Esophagus squamous epithelium (tissue), 5 donors: ENCODE results near the gene ARFRP1. TPM values are rescaled to one million over a fixed set of nuclear protein-coding genes. Genes with fewer than 3 reads are reported as not detected.

Experiments
- DNase-seq: peaks from one replicate; lab custom pipeline; 2025; lab: John Stamatoyannopoulos, UW
- H3K27ac ChIP-seq, 4 donors: fragments of 200-600 bp; sonication (generic); one replicate each; pipeline ENCODE4 v1.5.1; 2016 to 2019; ENCODE audit warnings: mild to moderate bottlenecking in 1 of 4
- H3K27me3 ChIP-seq, 4 donors: fragments of 200-600 bp; sonication (generic); 1 replicate in 3 of 4; 2 replicates in 1 of 4; pipeline versions ENCODE4 v1.5.1 to v1.6.0; 2017 to 2021; ENCODE audit warnings: antibody characterized with exemption in 1 of 4
- H3K36me3 ChIP-seq, 3 donors: fragments of 200-600 bp; sonication (generic); one replicate each; pipeline ENCODE4 v1.5.1; 2016 to 2019
- H3K4me1 ChIP-seq, 3 donors: fragments of 200-600 bp; sonication (generic); one replicate each; pipeline ENCODE4 v1.5.1; 2017 to 2019
- H3K4me3 ChIP-seq, 4 donors: fragments of 200-600 bp; sonication (generic); 1 replicate in 3 of 4; 2 replicates in 1 of 4; pipeline ENCODE4 v1.5.1; 2016 to 2019; ENCODE audit warnings: mild to moderate bottlenecking in 2 of 4, moderate library complexity in 1 of 4
- H3K9me3 ChIP-seq, 3 donors: fragments of 200-600 bp; sonication (generic); one replicate each; pipeline ENCODE4 v1.5.1; 2016 to 2019
- POLR2A ChIP-seq, 4 donors: fragments of 450-650 bp; IDR thresholded peaks; one replicate each; pipeline ENCODE4 v1.6.1; 2017; ENCODE audit warnings: antibody characterized with exemption in 4 of 4, mild to moderate bottlenecking in 4 of 4, moderate library complexity in 3 of 4
- WGBS, 2 donors: methylation state at CpG; one replicate each; pipeline ENCODE4 v1.1.5; 2018; 5-methylcytosine and 5-hydroxymethylcytosine counted together
- intact Hi-C: fragments of 100-400 bp; cut with DNase I; formaldehyde crosslinking; loops from one replicate; pipeline ENCODE4 v1.15.0; 2022
- total RNA-seq, 4 donors: library from RNA; depleted of rRNA; stranded (reverse); fragments of >200 nt; gene quantifications; one replicate each; pipeline ENCODE4 v1.1.0, GENCODE V29; 2016
- TF ChIP-seq, protein P1 (sequence below), 6 experiments: fragments of 450-650 bp in 4 of 6; fragments of 200-600 bp in 2 of 6; sonication (generic) in 2 of 6; IDR thresholded peaks; one replicate each; pipeline ENCODE4 v1.5.1; 2016 to 2019; ENCODE audit warnings: antibody characterized with exemption in 6 of 6, mild to moderate bottlenecking in 4 of 6, moderate library complexity in 4 of 6
- donor health status: DM: yes; HTN: yes; CAD: no.

ARFRP1 gene
- total RNA-seq, 4 donors from 2014 or later: 30.4 to 45.5 (median 37.0) TPM

- H3K27ac ChIP-seq: no peak overlapping the region
- H3K27me3 ChIP-seq: no peaks in the 10 kb centered on the region
- H3K4me3 ChIP-seq: no peak overlapping the region
- no peak for TF ChIP-seq POLR2A (IDR thresholded peaks at IDR 0.05)
- TF ChIP-seq, protein P1, sequence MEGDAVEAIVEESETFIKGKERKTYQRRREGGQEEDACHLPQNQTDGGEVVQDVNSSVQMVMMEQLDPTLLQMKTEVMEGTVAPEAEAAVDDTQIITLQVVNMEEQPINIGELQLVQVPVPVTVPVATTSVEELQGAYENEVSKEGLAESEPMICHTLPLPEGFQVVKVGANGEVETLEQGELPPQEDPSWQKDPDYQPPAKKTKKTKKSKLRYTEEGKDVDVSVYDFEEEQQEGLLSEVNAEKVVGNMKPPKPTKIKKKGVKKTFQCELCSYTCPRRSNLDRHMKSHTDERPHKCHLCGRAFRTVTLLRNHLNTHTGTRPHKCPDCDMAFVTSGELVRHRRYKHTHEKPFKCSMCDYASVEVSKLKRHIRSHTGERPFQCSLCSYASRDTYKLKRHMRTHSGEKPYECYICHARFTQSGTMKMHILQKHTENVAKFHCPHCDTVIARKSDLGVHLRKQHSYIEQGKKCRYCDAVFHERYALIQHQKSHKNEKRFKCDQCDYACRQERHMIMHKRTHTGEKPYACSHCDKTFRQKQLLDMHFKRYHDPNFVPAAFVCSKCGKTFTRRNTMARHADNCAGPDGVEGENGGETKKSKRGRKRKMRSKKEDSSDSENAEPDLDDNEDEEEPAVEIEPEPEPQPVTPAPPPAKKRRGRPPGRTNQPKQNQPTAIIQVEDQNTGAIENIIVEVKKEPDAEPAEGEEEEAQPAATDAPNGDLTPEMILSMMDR (IDR thresholded peaks at IDR 0.05): no peak
- intact Hi-C loops: no loop called here
- DNase-seq: no peak
- WGBS, 2 donors: 80 to 92% methylated on average over 1 to 6 of the region's 26 CpGs
- peaks cover 8 to 13% (median 8%) of the 10 kb centered on the region in 3 donors for H3K4me1 ChIP-seq
- no peaks in the 10 kb centered on the region for H3K9me3 ChIP-seq
- H3K36me3 ChIP-seq: peaks cover 14 to 82% (median 24%) of the 10 kb centered on the region in 3 donors
Observed at GRCh38 chr20:63663332-63664066, 44.3 kb downstream of the ARFRP1 start.

DNA sequence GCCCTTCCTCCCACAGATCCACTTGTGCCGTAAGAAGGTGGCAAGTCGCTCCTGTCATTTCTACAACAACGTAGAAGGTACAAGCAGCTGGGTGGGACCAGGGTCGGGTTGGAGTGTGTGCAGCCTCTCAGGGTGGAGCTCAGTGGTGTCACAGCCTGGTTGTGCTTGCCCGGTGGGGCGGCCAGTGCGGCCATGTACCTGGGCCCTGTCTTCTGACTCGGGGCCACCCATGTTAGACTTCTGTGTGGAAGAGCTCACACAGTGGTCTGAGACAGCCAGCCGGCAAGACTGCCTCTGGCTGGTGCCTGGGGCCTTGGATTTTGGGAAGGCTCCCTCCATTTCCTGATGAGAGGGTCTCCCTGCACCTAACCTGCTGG lies 45.0 kb downstream of the ARFRP1 start:
- intact Hi-C loops: no loop called here
- Histone ChIP-seq H3K27ac (no peak overlapping the region), H3K9me3 (no peaks in the 10 kb centered on the region), H3K4me3 (no peak overlapping the region), H3K4me1 (peaks cover 9 to 16% (median 10%) of the 10 kb centered on the region in 3 donors), H3K36me3 (peaks cover 11 to 75% (median 20%) of the 10 kb centered on the region in 3 donors), H3K27me3 (no peaks in the 10 kb centered on the region)
- WGBS, 2 donors: 82% methylated on average over 3 of the region's 9 CpGs; no CpG with 5 or more reads in 1 of the 2 donors
- DNase-seq: no peak
- no peak for TF ChIP-seq POLR2A (IDR thresholded peaks at IDR 0.05)
- TF ChIP-seq, protein P1 (IDR thresholded peaks at IDR 0.05): no peak

- TF ChIP-seq, protein P1 (IDR thresholded peaks at IDR 0.05): no peak
- TF ChIP-seq POLR2A (IDR thresholded peaks at IDR 0.05): no peak
Observed at GRCh38 chr20:63661959-63662812, 45.6 kb downstream of the ARFRP1 start.

GRCh38 chr20:63661108-63661507 lies 46.7 kb downstream of the ARFRP1 start:
- intact Hi-C loops: no loop called here
- H3K4me3 ChIP-seq: no peak overlapping the region
- H3K9me3 ChIP-seq: no peaks in the 10 kb centered on the region
- H3K4me1 ChIP-seq: peaks cover 14 to 29% (median 14%) of the 10 kb centered on the region in 3 donors
- H3K27ac ChIP-seq: no peak overlapping the region
- TF ChIP-seq, protein P1 (IDR thresholded peaks at IDR 0.05): no peak
- no peak for TF ChIP-seq POLR2A (IDR thresholded peaks at IDR 0.05)
- H3K27me3 ChIP-seq: no peaks in the 10 kb centered on the region
- H3K36me3 ChIP-seq: peaks cover 10 to 58% (median 12%) of the 10 kb centered on the region in 3 donors
- DNase-seq: no peak
- 93 to 97% methylated on average over 9 to 19 of the region's 22 CpGs for WGBS, 2 donors

More at GRCh38 chr20:63661959-63662812, 45.6 kb downstream of the ARFRP1 start:
- Histone ChIP-seq H3K27me3 (no peaks in the 10 kb centered on the region), H3K9me3 (no peaks in the 10 kb centered on the region), H3K4me3 (no peak overlapping the region), H3K36me3 (peaks cover 10 to 69% (median 14%) of the 10 kb centered on the region in 3 donors), H3K27ac (no peak overlapping the region), H3K4me1 (peaks cover 14 to 22% (median 14%) of the 10 kb centered on the region in 3 donors)
- intact Hi-C loops: no loop called here
- 91 to 93% methylated on average over 8 to 18 of the region's 33 CpGs for WGBS, 2 donors
- no peak for DNase-seq
